Middle frontal gyrus (tissue), 1 donor: Measurements from ENCODE around the gene MT1F.
"Not testable (repeated sequence)": the region's sequence is repeated elsewhere in the genome, so short reads cannot be mapped to it uniquely, and the experiment has no call there.

Source experiments
- DNase-seq: peaks from one replicate; pipeline ENCODE4 v3.0.0-alpha.2; 2015; ENCODE audit warnings: low spot score; ENCODE audit errors: extremely low spot score

Gene MT1F

DNA sequence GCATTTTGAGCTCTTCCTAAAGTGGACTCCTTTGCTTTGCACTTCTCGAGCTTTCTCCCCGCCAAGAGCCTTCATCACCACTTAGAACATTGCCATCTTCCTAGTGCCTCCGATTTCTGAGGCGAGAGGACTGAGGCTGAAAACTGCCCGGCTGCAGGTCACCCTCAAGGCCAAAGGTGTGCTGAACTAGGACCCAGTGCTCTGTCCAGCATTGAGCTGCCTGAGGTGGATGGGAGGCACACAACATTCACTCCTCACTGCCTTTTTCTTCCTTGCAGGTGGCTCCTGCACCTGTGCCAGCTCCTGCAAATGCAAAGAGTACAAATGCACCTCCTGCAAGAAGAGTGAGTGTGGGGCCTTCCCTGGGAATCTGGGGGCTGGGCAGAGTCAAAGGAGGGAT, 13.9 kb upstream of the MT1F start:
- DNase-seq: no peak

DNA sequence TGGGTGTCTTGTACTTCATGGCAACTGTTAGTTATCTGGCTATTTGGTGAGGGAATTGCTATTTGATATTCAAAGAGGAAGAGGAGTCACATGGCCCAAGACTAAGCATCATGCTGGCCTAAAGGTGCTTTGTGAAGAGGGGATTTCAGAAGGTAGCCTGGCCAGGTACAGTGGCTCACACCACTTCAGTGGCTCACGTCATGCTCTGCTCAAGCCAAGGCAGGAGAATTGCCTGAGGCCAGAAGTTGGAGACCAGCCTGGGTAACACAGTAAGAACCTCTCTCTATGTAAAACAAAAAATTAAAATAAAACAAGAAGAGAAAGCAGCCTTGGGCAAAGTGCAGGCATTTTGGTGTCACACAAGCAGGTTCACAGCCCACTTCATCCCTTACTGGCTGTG, 12.4 kb upstream of the MT1F start:
- no peak for DNase-seq

DNA sequence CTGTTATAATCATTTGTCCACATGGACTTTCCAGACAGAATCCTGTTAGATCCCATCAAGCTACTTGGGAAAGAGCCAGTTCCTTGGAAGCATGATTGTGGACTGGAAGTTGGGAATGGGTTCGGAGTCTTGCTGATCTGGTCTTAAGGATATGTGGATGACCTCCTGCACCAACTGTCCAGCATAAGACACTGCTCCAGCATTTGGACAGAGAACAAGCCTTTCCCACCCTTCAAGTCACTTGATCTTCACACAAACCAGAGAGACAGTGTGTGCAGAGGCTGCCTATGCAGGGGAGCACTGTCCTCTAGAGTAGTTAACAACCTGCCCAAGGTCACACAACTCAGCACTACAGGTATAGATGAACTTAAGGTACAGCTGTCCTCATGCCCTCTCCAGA, 11.9 kb upstream of the MT1F start:
- DNase-seq: no peak

DNA sequence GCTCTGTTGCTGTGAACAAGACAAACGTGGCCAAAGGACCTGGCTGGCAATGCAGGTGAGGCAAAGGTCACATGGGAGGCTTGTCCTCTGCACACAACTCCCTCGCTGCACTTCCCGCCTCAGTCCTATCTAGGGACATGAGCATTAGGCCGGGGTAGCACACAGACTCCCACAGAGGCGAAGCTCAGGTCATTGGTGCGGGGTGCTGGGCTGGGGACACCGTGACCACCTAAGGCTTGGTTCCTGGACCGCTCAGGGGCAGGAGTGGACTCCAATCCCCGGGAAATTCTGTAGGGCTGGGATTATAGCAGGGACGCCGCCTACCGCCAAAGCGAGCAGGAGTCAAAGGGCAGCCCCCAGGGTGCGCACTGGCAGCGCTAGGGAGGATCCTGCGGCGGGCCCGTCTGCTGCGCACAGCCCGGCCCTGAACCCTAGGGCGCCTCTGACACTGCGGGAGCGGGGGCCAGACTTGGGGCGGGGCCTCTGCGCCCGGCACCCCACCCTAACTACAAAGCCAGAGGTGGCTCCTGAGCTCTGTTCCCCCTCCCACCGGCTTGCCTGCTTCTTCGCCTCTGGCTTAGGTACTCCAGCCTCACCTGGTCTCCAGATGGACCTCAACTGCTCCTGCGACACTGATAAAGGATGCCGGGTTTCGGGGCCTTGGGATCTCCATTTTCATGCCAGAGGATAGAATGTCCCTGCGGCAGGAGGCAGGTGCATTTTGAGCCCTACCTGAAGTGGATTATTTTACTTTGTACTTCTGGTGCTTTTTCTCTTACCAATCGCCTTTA, 9.9 kb upstream of the MT1F start:
- no peak for DNase-seq

DNA sequence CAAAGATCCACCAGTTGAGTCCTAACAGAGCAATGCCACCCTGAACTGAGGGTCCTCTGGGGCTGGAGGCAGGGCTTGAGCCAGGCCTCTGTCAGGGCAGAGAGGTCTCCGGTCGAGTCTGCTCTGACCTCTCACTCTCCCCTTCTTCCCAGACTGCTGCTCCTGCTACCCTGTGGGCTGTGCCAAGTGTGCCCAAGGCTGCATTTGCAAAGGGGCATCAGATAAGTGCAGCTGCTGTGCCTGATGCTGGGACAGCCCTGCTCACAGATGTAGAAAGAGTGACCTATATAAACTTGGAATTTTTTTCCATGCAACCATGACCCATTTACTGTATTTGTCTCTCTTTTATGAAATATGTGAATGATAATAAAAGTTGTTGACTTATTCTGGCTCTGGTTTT, 8.5 kb upstream of the MT1F start:
- no peak for DNase-seq

DNA sequence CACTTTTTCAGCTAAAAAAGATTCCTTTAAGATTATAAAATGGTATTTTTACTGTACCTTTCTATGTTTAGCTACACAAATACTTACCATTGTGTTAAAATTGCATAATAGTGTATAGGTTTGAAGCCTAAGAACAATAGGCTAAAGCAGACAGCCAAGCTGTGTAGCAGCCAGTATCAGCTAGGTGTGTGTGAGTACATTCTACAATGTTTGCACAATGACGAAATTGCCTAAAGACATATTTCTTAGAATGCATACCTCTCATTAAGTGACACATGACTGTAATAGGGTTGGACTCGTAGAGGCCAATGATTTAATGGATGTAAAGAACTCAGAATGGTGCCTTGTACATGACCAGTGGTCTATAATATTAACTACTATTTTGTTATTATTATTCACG, 7.9 kb upstream of the MT1F start:
- DNase-seq: no peak

DNA sequence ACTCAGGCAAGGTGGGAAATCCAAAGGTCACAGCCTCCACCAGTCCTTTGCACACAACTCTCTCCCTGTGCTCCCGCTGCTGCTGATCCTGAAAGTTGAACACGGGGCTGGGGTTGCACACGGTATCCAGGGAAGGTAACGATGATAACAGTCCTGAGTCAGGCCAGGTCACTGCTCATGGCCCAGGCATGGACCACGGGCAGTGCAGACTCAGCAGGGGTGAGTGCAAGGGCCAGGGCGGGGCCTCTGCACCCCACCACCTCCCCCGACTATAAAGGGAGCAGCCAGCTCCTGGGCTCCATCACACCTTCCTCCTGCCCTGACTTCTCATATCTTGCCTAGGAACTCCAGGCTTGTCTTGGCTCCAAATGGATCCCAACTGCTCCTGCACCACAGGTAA, 6.2 kb upstream of the MT1F start, which contains the start of gene MT1B:
TSS of gene MT1B (plus strand) at position 301 of the 400 bp plus-strand sequence. CDS start at position 369, 68 bp downstream.
- DNase-seq: no peak

DNA sequence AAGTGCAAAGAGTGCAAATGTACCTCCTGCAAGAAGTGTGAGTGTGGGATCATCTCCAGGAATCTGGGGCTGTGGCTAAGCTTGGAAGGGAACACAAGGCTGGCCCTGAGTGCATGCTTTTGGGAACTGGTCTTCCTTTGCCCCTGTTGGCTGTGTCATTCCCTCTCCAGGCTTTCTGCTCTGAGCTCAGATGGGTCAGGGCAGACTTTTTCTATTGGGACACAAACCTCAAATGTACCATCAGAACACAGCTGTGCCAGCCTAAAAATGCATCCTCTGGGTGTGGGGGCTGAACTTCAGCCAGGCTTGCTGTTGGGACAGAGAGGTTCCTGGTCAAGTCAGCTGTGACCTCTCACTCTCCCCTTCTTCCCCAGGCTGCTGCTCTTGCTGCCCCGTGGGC, 5.2 kb upstream of the MT1F start:
- no peak for DNase-seq

DNA sequence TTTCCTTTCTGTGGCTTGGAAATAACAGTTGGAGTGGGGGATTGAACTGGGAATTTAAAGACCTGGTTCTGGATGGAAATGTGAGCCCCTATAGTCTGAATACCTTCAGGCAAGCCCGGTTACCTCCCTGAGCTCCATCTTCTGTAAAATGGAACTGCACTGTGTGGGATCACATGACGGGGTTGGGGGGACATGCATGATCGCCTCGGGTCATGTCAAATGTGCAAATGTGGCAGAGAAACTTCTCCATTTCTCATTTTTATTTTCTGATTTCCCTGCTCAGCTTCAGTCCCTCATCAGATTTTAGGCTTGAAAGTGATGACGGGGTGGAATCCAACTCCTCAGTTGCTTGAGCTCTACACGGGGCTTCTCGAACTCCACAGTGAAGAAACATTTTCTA, 4.5 kb upstream of the MT1F start:
- no peak for DNase-seq

DNA sequence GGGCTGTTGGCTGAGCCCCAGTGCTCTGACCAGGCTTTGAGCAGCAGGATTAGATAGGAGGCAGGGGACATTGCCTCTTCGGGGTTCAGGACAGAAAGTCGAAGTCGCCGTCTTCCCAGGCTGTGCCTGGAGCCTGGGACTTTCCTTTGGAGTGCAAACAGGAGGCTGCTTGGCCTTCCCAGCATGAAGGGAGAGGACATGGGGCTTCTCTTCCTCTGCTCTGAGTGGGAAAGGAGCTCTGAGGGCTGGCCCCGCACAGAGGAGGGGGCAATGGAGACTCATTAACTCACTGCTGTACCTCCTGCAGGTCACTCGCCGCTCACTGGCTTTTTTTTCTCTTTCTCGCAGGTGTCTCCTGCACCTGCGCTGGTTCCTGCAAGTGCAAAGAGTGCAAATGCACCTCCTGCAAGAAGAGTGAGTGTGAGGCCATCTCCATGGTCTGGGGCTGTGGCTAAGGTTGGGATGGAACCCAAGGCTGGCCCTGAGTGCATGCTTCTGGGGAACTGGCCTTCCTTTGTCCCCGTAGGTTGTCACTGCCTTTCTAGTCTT, 642 bp downstream of the MT1F start:
- no peak for DNase-seq

DNA sequence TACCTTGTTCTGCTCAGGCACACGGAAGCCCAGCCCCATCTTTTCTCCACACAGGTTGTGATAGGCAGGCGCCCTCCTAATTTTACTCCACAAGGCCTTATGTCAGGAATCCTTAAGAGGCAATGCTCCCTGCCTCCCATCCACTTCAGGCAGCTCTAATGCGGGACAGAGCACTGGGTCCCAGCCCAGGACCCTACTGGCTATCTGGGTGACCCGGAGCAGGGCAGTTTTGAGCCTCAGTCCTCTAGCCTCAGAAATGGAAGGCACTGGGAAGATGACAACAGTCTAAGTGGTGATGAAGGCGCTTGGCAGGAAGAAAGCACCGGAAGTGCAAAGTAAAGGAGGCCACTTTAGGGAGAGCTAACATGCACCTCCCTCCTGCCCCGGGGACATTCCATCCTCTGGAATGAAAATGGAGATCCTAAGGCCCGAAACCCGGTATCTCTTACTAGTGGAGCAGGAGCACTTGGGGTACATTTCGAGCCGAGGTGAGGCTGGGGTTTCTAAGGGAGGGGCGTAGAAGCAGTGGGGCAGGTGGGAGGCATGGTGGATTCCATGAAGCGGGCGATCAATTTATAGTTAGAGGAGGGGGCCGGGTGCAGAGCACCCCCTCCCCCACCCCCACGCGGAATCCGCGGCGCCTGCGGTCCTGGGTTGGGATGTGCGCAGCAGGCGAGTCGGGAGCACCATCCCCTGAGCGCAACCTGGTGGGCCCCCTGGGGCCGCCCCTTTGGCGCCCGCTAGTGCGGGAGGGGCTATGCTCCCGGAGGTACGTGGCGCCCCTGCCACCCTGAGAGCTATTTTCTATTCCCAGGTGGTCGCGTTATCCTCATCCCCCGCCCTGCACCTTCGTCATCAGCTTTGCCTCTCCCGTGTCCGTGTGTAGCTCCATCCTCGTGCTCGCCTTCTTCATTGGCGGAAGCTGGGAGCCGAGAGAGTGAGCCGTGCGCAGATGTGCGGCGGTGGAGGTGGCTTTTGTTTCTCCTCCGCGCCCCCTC, 4.9 kb downstream of the MT1F start:
- DNase-seq: no peak

DNA sequence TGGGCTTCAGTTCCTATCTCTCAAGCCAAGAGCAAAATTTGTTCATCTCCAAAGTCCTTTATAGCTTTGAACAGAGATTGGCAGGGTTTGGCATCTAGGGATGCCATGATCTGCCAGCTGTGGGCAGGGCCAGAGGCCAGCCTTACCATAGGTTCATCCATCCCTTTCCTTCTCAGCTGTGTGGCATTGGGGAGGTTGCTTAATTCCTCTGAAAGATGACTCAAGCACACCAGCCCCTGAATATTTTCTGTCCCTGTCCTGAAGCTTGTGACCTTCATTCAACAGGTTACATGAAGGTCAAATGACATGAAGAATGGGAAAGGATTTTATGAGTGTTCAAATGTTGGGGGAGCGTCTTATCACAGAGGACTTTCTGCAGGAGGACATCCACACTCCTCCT, 6.7 kb downstream of the MT1F start:
- no peak for DNase-seq

DNA sequence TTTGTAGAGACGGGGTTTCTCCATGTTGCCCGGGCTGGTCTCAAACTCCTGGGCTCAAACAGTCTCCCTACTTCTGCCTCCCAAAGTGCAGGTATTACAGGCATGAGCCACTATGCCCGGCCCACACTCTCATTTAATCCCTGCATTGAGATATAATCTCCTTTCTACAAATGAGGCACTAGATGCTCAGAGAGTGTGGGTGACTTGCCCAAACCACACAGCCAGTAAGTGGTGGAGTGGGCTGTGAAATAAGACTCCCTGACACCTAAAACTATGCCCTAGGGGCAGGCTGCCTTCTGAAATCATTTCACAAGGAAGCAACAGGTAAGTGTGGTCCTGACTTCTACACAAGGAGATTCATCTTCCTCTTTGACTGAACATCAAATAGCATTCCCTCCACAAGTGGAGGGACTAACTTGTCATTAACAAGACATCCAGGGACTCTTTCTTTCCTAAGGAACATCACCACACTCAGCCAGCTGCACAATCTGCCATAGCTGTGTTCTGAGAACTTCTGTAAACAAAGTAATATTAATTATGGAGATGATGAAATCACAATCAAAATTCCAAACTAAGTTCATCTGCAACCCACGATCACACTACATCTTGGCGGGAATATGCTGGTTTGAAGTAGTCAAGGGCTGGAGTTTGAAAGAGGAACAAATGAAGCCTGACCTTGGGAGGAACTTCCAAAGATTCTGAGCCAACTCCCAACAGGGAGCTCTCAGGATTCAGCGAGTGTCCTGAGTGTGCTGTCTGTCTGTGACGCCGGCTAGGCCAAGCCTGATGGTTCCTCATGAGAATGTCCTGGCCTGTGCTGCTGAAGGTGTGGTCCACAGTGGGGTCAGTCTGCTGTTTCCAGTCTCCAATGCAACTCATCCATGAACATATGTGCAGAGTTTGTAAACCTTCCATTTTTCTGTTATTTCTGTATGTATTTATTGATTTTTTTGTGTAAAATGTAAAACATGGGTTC, 7.8 kb downstream of the MT1F start:
- not testable (repeated sequence) for DNase-seq

DNA sequence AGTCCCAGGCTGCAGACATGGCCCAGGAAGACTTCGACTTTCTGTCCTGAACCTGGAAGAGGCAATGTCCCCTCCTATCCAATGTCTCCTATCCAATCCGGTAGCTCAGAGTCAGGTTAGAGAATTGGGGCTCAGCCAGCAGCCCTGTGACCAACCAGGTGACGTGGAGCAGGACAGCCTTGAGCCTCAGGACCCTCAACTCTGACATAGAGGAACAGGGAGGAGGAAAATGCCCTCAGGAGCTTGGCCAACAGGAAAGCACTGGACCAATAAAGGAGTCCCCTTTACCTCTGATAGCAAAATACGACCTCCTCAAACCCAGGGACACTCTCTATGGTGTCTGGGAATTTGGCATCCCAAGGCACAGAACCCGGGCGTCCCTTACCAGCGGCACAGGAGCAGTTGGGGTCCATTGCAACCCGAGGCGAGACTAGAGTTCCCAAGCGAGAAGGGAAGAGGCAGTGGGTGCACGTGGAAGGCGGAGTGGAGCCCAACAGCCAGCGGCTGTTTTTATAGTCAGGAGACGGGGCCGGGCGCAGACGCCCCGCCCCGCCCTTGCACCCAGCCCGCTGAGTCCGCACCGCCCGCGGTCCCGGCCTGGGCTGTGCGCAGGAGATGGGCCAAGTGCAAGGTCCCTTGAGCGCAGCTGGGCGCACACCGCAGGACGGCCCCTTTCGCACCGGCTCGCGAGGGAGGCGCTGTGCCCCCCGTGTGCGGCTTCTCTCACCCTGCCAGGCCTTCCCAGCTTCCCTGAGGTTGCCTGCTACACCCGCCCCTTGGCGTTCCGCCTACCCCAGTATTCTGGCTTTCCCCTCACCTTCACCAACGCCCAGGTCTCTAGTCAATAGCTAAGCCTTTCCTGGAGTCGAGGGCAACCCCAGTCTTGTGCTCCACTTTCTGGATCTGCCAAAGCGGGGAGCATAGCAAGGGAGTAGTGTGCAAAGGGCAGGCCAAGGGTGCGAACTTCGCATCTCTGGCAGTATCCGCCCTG, 10.1 kb downstream of the MT1F start, which contains the start of gene MT1G:
TSS of gene MT1G (minus strand) at position 485 of the 991 bp plus-strand sequence. CDS start at position 413, 72 bp downstream.
- no peak for DNase-seq

DNA sequence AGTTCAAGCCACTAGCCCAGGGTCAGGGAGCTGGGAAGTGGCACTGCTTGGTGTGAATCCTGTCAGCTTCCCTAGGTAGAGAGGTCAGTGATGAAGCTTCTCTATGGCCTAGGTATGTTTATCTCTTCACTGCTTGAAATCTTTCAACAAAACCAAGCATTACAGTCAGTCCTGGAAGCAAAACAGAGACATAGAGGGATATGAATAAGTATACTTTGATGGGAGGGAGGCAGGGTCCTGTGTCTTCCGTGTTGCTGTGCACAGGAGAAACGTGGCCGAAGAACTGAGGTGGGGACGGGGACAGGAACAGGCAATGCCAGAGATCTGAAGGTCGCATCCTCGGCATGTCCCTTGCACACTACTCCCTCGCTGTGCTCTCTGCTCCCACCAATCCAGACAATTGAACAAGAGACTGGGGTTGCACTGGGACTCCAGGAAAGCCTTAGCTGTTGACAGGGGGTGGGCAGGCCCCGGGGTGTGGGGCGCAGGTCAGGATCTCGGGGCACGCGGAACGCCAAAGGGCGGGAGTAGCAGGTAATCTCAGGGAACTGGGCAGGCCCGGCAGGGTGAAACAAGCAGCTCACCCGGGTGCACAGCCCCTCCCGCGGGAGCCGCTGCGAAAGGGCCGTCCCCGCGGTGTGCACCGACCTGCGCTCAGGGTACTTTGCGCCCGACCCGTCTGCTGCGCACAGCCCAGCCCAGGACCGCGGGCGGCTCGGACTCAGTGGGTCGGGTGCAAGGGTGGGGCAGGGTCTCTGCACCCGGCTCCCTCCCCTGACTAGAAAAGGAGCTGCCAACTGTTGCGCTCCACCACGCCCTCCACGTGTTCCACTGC, 11.5 kb downstream of the MT1F start, which contains the start of gene MT1H:
TSS of gene MT1H (plus strand) at position 810 of the 835 bp plus-strand sequence. CDS start 71 bp downstream, outside the sequence.
- DNase-seq: no peak

DNA sequence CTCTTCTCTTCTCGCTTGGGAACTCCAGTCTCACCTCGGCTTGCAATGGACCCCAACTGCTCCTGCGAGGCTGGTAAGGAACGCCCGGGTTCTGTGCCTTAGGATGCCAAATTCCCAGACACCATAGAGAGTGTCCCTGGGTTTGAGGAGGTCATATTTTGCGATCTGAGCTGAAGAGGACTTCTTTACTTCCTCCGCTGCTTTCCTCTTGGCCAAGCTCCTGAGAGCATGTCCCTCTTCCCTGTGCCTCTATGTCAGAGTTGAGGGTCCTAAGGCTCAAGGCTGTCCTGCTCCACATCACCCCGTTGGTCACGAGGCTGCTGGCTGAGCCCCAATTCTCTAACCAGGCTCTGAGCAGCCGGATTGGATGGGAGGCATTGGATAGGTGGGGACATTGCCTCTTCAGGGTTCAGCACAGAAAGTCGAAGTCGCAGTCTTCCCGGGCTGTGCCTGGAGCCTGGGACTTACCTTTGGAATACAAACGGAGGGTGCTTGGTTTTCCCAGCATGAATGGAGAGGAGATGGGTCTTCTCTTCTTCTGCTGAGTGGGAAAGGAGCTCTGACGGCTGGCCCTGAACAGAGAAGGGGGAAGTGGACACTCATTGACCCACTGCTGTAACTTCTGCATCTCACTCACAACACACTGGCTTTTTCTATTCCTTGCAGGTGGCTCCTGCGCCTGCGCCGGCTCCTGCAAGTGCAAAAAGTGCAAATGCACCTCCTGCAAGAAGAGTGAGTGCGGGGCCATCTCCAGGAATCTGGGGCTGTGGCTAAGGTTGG, 12.3 kb downstream of the MT1F start:
- no peak for DNase-seq

DNA sequence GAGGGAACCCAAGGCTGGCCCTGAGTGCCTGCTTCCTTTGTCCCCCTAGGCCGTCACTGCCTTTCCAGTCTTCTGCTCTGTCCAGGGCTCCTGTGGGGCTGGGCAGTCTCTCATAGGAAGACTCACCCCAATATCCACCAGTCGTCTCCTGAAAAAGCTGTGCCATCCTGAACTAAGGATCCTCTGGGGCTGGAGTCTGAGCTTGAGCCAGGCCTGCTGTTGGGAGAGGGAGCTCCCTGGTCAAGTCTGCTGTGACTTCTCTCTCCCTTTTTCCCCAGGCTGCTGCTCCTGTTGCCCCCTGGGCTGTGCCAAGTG, 12.8 kb downstream of the MT1F start:
- no peak for DNase-seq

DNA sequence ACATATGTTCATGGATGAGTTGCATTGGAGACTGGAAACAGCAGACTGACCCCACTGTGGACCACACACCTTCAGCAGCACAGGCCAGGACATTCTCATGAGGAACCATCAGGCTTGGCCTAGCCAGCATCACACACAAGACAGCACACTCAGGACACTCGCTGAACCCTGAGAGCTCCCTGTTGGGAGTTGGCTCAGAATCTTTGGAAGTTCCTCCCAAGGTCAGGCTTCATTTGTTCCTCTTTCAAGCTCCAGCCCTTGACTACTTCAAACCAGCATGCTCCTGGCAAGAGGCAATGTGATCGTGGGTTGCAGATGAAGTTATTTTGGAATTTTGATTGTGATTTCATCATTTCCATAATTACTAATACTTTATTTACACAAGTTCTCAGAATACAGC, 13.9 kb downstream of the MT1F start:
- not testable (repeated sequence) for DNase-seq
